Measurements from ENCODE around the gene LRRFIP1.

Gene LRRFIP1

GRCh38 chr2:237692601-237693290 lies 65.4 kb downstream of the LRRFIP1 start:
- H3K36me3 ChIP-seq (ENCODE audit: control insufficient read depth in 4 of 4, insufficient read depth in 4 of 4, low read length in 3 of 4): no peaks in the 10 kb centered on the region
- H3K4me3 ChIP-seq (ENCODE audit: control insufficient read depth in 1 of 7, extremely low read depth in 1 of 7, insufficient read depth in 4 of 7, low read depth in 2 of 7, low read length in 6 of 7): peak overlapping the region; percentile 78 to 99 (median 95)
- H3K27me3 ChIP-seq (replicated peaks in 2 of 5; ENCODE audit: control insufficient read depth in 4 of 5, insufficient read depth in 5 of 5, low read length in 4 of 5): no peaks in the 10 kb centered on the region
- 0% methylated on average over 36 of the region's 40 CpGs for WGBS (ENCODE audit: insufficient coverage)
- DNase-seq: no peak
- peak overlapping the region; percentile 90 to 93 for H3K27ac ChIP-seq (ENCODE audit: insufficient read depth in 1 of 2, low read depth in 1 of 2, low read length in 2 of 2, poor library complexity in 1 of 2, severe bottlenecking in 2 of 2)
- CTCF ChIA-PET: interaction anchor here (0.8 to 25.0 kb wide), 7 partner anchors 9 to 52 kb away, joined by 3 to 404 read pairs (median 9); no protein-coding TSS in a partner anchor
- H3K4me1 ChIP-seq (ENCODE audit: control extremely low read depth in 1 of 4, control insufficient read depth in 4 of 4, insufficient read depth in 4 of 4, low read length in 3 of 4): peaks cover 54 to 90% (median 80%) of the 10 kb centered on the region in 4 experiments
- POLR2A ChIA-PET: interaction anchor here (0.6 to 8.9 kb wide), 3 partner anchors 18 to 219 kb away, joined by 3 to 78 read pairs (median 3); no protein-coding TSS in a partner anchor
- no peaks in the 10 kb centered on the region for H3K9me3 ChIP-seq (ENCODE audit: control extremely low read depth in 1 of 5, control insufficient read depth in 4 of 5, insufficient read depth in 2 of 5, low read depth in 1 of 5, low read length in 4 of 5)

- no peaks in the 10 kb centered on the region for H3K27me3 ChIP-seq (replicated peaks in 2 of 5; ENCODE audit: control insufficient read depth in 4 of 5, insufficient read depth in 5 of 5, low read length in 4 of 5)
- WGBS (ENCODE audit: insufficient coverage): 7% methylated on average over 2 of the region's 6 CpGs
- H3K36me3 ChIP-seq (ENCODE audit: control insufficient read depth in 4 of 4, insufficient read depth in 4 of 4, low read length in 3 of 4): no peaks in the 10 kb centered on the region
- H3K4me1 ChIP-seq (ENCODE audit: control extremely low read depth in 1 of 4, control insufficient read depth in 4 of 4, insufficient read depth in 4 of 4, low read length in 3 of 4): peaks cover 55 to 90% (median 80%) of the 10 kb centered on the region in 4 experiments
- H3K4me3 ChIP-seq (ENCODE audit: control insufficient read depth in 1 of 7, extremely low read depth in 1 of 7, insufficient read depth in 4 of 7, low read depth in 2 of 7, low read length in 6 of 7): peak overlapping the region; percentile 24 to 99 (median 95)
- no peaks in the 10 kb centered on the region for H3K9me3 ChIP-seq (ENCODE audit: control extremely low read depth in 1 of 5, control insufficient read depth in 4 of 5, insufficient read depth in 2 of 5, low read depth in 1 of 5, low read length in 4 of 5)
- POLR2A ChIA-PET: interaction anchor here (0.7 to 8.9 kb wide), 3 partner anchors 15 to 220 kb away, joined by 3 to 78 read pairs (median 4); no protein-coding TSS in a partner anchor
- H3K27ac ChIP-seq (ENCODE audit: insufficient read depth in 1 of 2, low read depth in 1 of 2, low read length in 2 of 2, poor library complexity in 1 of 2, severe bottlenecking in 2 of 2): peak overlapping the region; percentile 90 to 93
- CTCF ChIA-PET: interaction anchor here (0.8 to 25.0 kb wide), 11 partner anchors 8 to 51 kb away, joined by 3 to 404 read pairs (median 4); no protein-coding TSS in a partner anchor
- peak in 1 of 3 donors; percentile 42 for DNase-seq
These were observed 66.1 kb downstream of the LRRFIP1 start for GRCh38 chr2:237693291-237693994.

GRCh38 chr2:237694415-237695194 lies 67.2 kb downstream of the LRRFIP1 start:
- peak in 2 of 3 donors; percentile 57 to 65 for DNase-seq
- peaks cover 55 to 89% (median 79%) of the 10 kb centered on the region in 4 experiments for H3K4me1 ChIP-seq (ENCODE audit: control extremely low read depth in 1 of 4, control insufficient read depth in 4 of 4, insufficient read depth in 4 of 4, low read length in 3 of 4)
- H3K27ac ChIP-seq (ENCODE audit: insufficient read depth in 1 of 2, low read depth in 1 of 2, low read length in 2 of 2, poor library complexity in 1 of 2, severe bottlenecking in 2 of 2): peak overlapping the region; percentile 90 to 93
- ChIA-PET CTCF (interaction anchor here (0.9 to 25.0 kb wide), 8 partner anchors 14 to 50 kb away, joined by 3 to 404 read pairs (median 4); no protein-coding TSS in a partner anchor), POLR2A (interaction anchor here (0.9 to 8.9 kb wide), 2 partner anchors 17 to 20 kb away, joined by 3 to 78 read pairs; no protein-coding TSS in a partner anchor)
- H3K4me3 ChIP-seq (ENCODE audit: control insufficient read depth in 1 of 7, extremely low read depth in 1 of 7, insufficient read depth in 4 of 7, low read depth in 2 of 7, low read length in 6 of 7): peak overlapping the region; percentile 27 to 99 (median 95)
- no peaks in the 10 kb centered on the region for H3K27me3 ChIP-seq (replicated peaks in 2 of 5; ENCODE audit: control insufficient read depth in 4 of 5, insufficient read depth in 5 of 5, low read length in 4 of 5)
- H3K36me3 ChIP-seq (ENCODE audit: control insufficient read depth in 4 of 4, insufficient read depth in 4 of 4, low read length in 3 of 4): no peaks in the 10 kb centered on the region
- H3K9me3 ChIP-seq (ENCODE audit: control extremely low read depth in 1 of 5, control insufficient read depth in 4 of 5, insufficient read depth in 2 of 5, low read depth in 1 of 5, low read length in 4 of 5): no peaks in the 10 kb centered on the region
- WGBS (ENCODE audit: insufficient coverage): 12% methylated on average over 11 of the region's 15 CpGs

- 0% methylated on average over 3 of the region's 7 CpGs for WGBS (ENCODE audit: insufficient coverage)
- Histone ChIP-seq H3K4me1 (ENCODE audit: control extremely low read depth in 1 of 4, control insufficient read depth in 4 of 4, insufficient read depth in 4 of 4, low read length in 3 of 4) (peaks cover 56 to 89% (median 79%) of the 10 kb centered on the region in 4 experiments), H3K27ac (ENCODE audit: insufficient read depth in 1 of 2, low read depth in 1 of 2, low read length in 2 of 2, poor library complexity in 1 of 2, severe bottlenecking in 2 of 2) (peak overlapping the region; percentile 90 to 93), H3K4me3 (ENCODE audit: control insufficient read depth in 1 of 7, extremely low read depth in 1 of 7, insufficient read depth in 4 of 7, low read depth in 2 of 7, low read length in 6 of 7) (peak overlapping the region in 6 of 7 experiments; percentile 86 to 99 (median 96)), H3K27me3 (replicated peaks in 2 of 5; ENCODE audit: control insufficient read depth in 4 of 5, insufficient read depth in 5 of 5, low read length in 4 of 5) (no peaks in the 10 kb centered on the region), H3K9me3 (ENCODE audit: control extremely low read depth in 1 of 5, control insufficient read depth in 4 of 5, insufficient read depth in 2 of 5, low read depth in 1 of 5, low read length in 4 of 5) (no peaks in the 10 kb centered on the region), H3K36me3 (ENCODE audit: control insufficient read depth in 4 of 4, insufficient read depth in 4 of 4, low read length in 3 of 4) (no peaks in the 10 kb centered on the region)
- CTCF ChIA-PET: interaction anchor here (1.8 to 25.0 kb wide), 3 partner anchors 18 to 49 kb away, joined by 5 to 404 read pairs (median 14); no protein-coding TSS in a partner anchor
- POLR2A ChIA-PET: interaction anchor here (0.9 to 8.9 kb wide), 2 partner anchors 17 to 21 kb away, joined by 3 to 78 read pairs; no protein-coding TSS in a partner anchor
- peak in 2 of 3 donors; percentile 89 to 92 for DNase-seq
These were observed 67.9 kb downstream of the LRRFIP1 start for GRCh38 chr2:237695201-237695780.

GRCh38 chr2:237696461-237696860 lies 69.1 kb downstream of the LRRFIP1 start:
- peak in 1 of 3 donors; percentile 38 for DNase-seq
- Histone ChIP-seq H3K27me3 (replicated peaks in 2 of 5; ENCODE audit: control insufficient read depth in 4 of 5, insufficient read depth in 5 of 5, low read length in 4 of 5) (no peaks in the 10 kb centered on the region), H3K36me3 (ENCODE audit: control insufficient read depth in 4 of 4, insufficient read depth in 4 of 4, low read length in 3 of 4) (no peaks in the 10 kb centered on the region), H3K4me3 (ENCODE audit: control insufficient read depth in 1 of 7, extremely low read depth in 1 of 7, insufficient read depth in 4 of 7, low read depth in 2 of 7, low read length in 6 of 7) (peak overlapping the region in 6 of 7 experiments; percentile 19 to 99 (median 62)), H3K4me1 (ENCODE audit: control extremely low read depth in 1 of 4, control insufficient read depth in 4 of 4, insufficient read depth in 4 of 4, low read length in 3 of 4) (peaks cover 57 to 89% (median 81%) of the 10 kb centered on the region in 4 experiments), H3K27ac (ENCODE audit: insufficient read depth in 1 of 2, low read depth in 1 of 2, low read length in 2 of 2, poor library complexity in 1 of 2, severe bottlenecking in 2 of 2) (peak overlapping the region; percentile 42 to 93), H3K9me3 (ENCODE audit: control extremely low read depth in 1 of 5, control insufficient read depth in 4 of 5, insufficient read depth in 2 of 5, low read depth in 1 of 5, low read length in 4 of 5) (no peaks in the 10 kb centered on the region)
- WGBS (ENCODE audit: insufficient coverage): 27% methylated on average over 4 of the region's 5 CpGs
- CTCF ChIA-PET: interaction anchor here (0.9 to 25.0 kb wide), 10 partner anchors 9 to 111 kb away, joined by 3 to 404 read pairs (median 6); no protein-coding TSS in a partner anchor
- POLR2A ChIA-PET: interaction anchor here (0.6 to 1.3 kb wide), 3 partner anchors 19 to 30 kb away, joined by 3 to 4 read pairs (median 3); no protein-coding TSS in a partner anchor

Measured in common myeloid progenitor, CD34-positive (primary cell).